CD4-positive, alpha-beta T cell (primary cell): ENCODE measurements around the gene SYT9. TPM values are rescaled to one million over a fixed set of nuclear protein-coding genes. Genes with fewer than 3 reads are reported as not detected.

Experiments
- ATAC-seq: fragments of 200-7000 bp; cut with Tn5 transposase; one replicate; pipeline ENCODE4 v1.10.0; 2022; ENCODE audit warnings: mild to moderate bottlenecking; ENCODE audit not compliant: poor library complexity
- CTCF ChIA-PET: fragments of 350-600 bp; sonication (Branson Sonifier 250); formaldehyde crosslinking; loops from one replicate; lab custom pipeline; 2021; ENCODE audit warnings: antibody characterized with exemption, inconsistent platforms; lab: Charles Lee
- POLR2A ChIA-PET: fragments of 350-600 bp; sonication (Branson Sonifier 250); formaldehyde crosslinking; loops from one replicate; lab custom pipeline; 2021; ENCODE audit warnings: antibody characterized with exemption, inconsistent platforms; lab: Charles Lee
- DNase-seq, 14 experiments: peaks; one replicate each; pipeline ENCODE4 v3.0.0-alpha.2; 2013 to 2020; ENCODE audit warnings: mixed read lengths in 2 of 14
- H3K27ac ChIP-seq, 2 donors: one replicate each; pipeline versions ENCODE4 v1.5.1 to v1.7.0; 2013; ENCODE audit warnings: low read length in 2 of 2, low read depth in 1 of 2, mild to moderate bottlenecking in 1 of 2
- H3K27me3 ChIP-seq, 2 experiments: 1 replicate in 1 of 2; 2 replicates in 1 of 2; pipeline versions ENCODE4 v1.6.1 to v1.7.0; 2013; ENCODE audit warnings: low read length in 2 of 2, control low read depth in 1 of 2, mild to moderate bottlenecking in 1 of 2, moderate library complexity in 1 of 2; ENCODE audit not compliant: insufficient read depth in 2 of 2, control insufficient read depth in 1 of 2
- H3K36me3 ChIP-seq: one replicate; pipeline ENCODE4 v1.6.1; 2013; ENCODE audit warnings: low read length, control low read depth; ENCODE audit not compliant: insufficient read depth
- H3K4me1 ChIP-seq: one replicate; pipeline ENCODE4 v1.6.1; 2013; ENCODE audit warnings: low read length, control low read depth; ENCODE audit not compliant: insufficient read depth
- H3K4me3 ChIP-seq: one replicate; pipeline ENCODE4 v1.5.1; 2013; ENCODE audit warnings: mild to moderate bottlenecking, low read length, moderate library complexity
- H3K9me3 ChIP-seq, 2 experiments: 1 replicate in 1 of 2; 2 replicates in 1 of 2; pipeline versions ENCODE4 v1.6.1 to v1.7.0; 2013; ENCODE audit warnings: low read length in 2 of 2, mild to moderate bottlenecking in 2 of 2, control low read depth in 1 of 2, moderate library complexity in 1 of 2; ENCODE audit not compliant: control insufficient read depth in 1 of 2, insufficient read depth in 1 of 2
- H3K27ac Mint-ChIP-seq: one replicate; pipeline ENCODE4 v1.8.0; 2020; ENCODE audit warnings: mixed read lengths
- H3K27me3 Mint-ChIP-seq: one replicate; pipeline ENCODE4 v1.8.0; 2021; ENCODE audit warnings: mixed read lengths
- H3K36me3 Mint-ChIP-seq: one replicate; pipeline ENCODE4 v1.8.0; 2021; ENCODE audit warnings: low read depth, mixed read lengths
- H3K4me1 Mint-ChIP-seq: one replicate; pipeline ENCODE4 v1.8.0; 2021; ENCODE audit warnings: low read depth, mixed read lengths
- H3K4me3 Mint-ChIP-seq: one replicate; pipeline ENCODE4 v1.8.0; 2020; ENCODE audit warnings: mild to moderate bottlenecking, mixed read lengths
- H3K9me3 Mint-ChIP-seq: one replicate; pipeline ENCODE4 v1.8.0; 2020; ENCODE audit warnings: mixed read lengths
- CTCF ChIP-seq: fragments of 200-600 bp; IDR thresholded peaks from one replicate; pipeline ENCODE4 v1.8.0; 2022; ENCODE audit warnings: antibody characterized with exemption, mild to moderate bottlenecking
- intact Hi-C, 2 experiments: fragments of 100-400 bp; cut with DNase I in 1 of 2; cut with micrococcal nuclease in 1 of 2; formaldehyde crosslinking; loops; one replicate each; pipeline versions ENCODE4 v1.15.1 to v1.9.0; 2023 to 2025; cut with DNase I, micrococcal nuclease
- total RNA-seq, 174 experiments: library from RNA in 2 of 174; stranded (reverse) in 2 of 174; gene quantifications; one replicate each; pipeline ENCODE4 v1.2.3 and lab custom pipeline; 2021 to 2026

SYT9 gene
- total RNA-seq, 2 experiments from 2014 or later = not detected

DNA sequence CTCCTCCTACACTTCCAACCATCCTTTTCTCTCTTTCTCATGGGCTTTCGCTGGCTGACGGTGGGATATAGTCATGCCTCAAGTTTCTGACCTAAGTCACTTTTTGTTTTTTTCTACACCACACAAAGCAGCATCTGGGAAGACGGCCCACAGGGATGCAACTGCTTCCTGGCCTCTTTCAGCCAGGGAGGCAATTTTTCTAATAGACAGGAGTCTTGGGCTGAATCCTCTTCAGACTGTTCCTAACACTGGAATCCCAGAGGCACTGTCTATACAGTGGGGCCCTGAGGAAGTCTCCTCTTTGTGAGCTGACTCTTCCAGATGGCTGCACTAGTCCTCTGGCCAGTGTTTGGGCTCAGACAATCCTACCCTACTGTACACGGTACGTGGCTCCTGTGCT is 193.9 kb downstream of the SYT9 start:
- Mint-ChIP-seq H3K4me1 (no peaks in the 10 kb centered on the region), H3K27me3 (peaks cover 3% of the 10 kb centered on the region), H3K4me3 (no peak overlapping the region), H3K27ac (no peak overlapping the region), H3K36me3 (no peaks in the 10 kb centered on the region), H3K9me3 (no peaks in the 10 kb centered on the region)
- Histone ChIP-seq H3K36me3 (no peaks in the 10 kb centered on the region), H3K4me3 (no peak overlapping the region), H3K27ac (no peak overlapping the region), H3K9me3 (no peaks in the 10 kb centered on the region), H3K27me3 (no peaks in the 10 kb centered on the region), H3K4me1 (no peaks in the 10 kb centered on the region)
- ChIA-PET CTCF (interaction anchor here (0.6 kb wide), 1 partner anchor 1812 kb away, joined by 4 read pairs; no protein-coding TSS in a partner anchor), POLR2A (no interaction called here)
- TF ChIP-seq CTCF = no peak
- ATAC-seq = no peak
- DNase-seq = no peak
- intact Hi-C loops = no loop called here

DNA sequence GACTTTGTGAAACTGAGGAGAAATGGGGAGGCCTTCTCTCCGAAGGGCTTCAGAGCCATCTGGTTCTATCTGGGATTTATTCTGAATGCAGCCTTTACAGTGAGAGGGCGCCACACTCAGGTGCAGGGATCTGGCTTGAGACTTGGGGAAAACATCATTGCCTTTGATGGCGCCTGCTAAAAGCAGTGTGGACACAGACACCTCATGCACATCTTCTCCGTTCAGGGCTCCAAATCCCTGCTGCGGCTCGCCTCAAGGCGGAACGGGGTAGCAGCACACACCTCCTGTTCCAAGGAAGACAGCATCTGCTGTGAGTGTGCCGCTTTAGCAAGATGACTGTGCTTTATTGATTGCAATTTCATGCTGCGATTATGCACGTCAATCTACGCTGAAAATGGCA is 196.5 kb downstream of the SYT9 start:
- intact Hi-C loops = no loop called here
- CTCF ChIA-PET = no interaction called here
- ATAC-seq (no peak), DNase-seq (no peak)
- peaks cover 3% of the 10 kb centered on the region for H3K27me3 Mint-ChIP-seq
- no peak overlapping the region for H3K27ac Mint-ChIP-seq
- H3K4me3 ChIP-seq = no peak overlapping the region
- H3K27ac ChIP-seq = no peak overlapping the region
- no peaks in the 10 kb centered on the region for H3K36me3 Mint-ChIP-seq
- no peak overlapping the region for H3K4me3 Mint-ChIP-seq
- H3K4me1 ChIP-seq = no peaks in the 10 kb centered on the region
- H3K36me3 ChIP-seq = no peaks in the 10 kb centered on the region
- POLR2A ChIA-PET = no interaction called here
- no peaks in the 10 kb centered on the region for H3K4me1 Mint-ChIP-seq
- H3K9me3 ChIP-seq = no peaks in the 10 kb centered on the region
- H3K9me3 Mint-ChIP-seq = no peaks in the 10 kb centered on the region
- TF ChIP-seq CTCF = no peak
- H3K27me3 ChIP-seq = no peaks in the 10 kb centered on the region

GRCh38 chr11:7449211-7449840 is 197.6 kb downstream of the SYT9 start:
- CTCF ChIA-PET = interaction anchor here (0.7 kb wide), 1 partner anchor 20 kb away, joined by 5 read pairs; no protein-coding TSS in a partner anchor
- no peaks in the 10 kb centered on the region for H3K4me1 Mint-ChIP-seq
- H3K4me3 Mint-ChIP-seq = no peak overlapping the region
- POLR2A ChIA-PET = no interaction called here
- Histone ChIP-seq H3K4me3 (no peak overlapping the region), H3K4me1 (no peaks in the 10 kb centered on the region), H3K9me3 (no peaks in the 10 kb centered on the region), H3K27me3 (no peaks in the 10 kb centered on the region), H3K36me3 (no peaks in the 10 kb centered on the region), H3K27ac (no peak overlapping the region)
- no peak for TF ChIP-seq CTCF
- peaks cover 3% of the 10 kb centered on the region for H3K27me3 Mint-ChIP-seq
- no peak overlapping the region for H3K27ac Mint-ChIP-seq
- no peaks in the 10 kb centered on the region for H3K36me3 Mint-ChIP-seq
- H3K9me3 Mint-ChIP-seq = no peaks in the 10 kb centered on the region
- intact Hi-C loops = no loop called here
- no peak for ATAC-seq
- no peak for DNase-seq
